Erythroblast (primary cell): Measurements from ENCODE around the gene THSD7A.

Source experiments
- DNase-seq, 2 experiments: peaks; one replicate each; lab custom pipeline; 2025; lab: John Stamatoyannopoulos, UW
- GATA1 ChIP-seq: IDR thresholded peaks from 2 replicates; pipeline ENCODE4 v1.6.1; 2011; ENCODE audit warnings: low read depth, mild to moderate bottlenecking, control low read depth, low read length, moderate library complexity
- POLR2A ChIP-seq: IDR thresholded peaks from 2 replicates; pipeline ENCODE4 v1.6.1; 2011; ENCODE audit warnings: mild to moderate bottlenecking, low read length

THSD7A gene

DNA sequence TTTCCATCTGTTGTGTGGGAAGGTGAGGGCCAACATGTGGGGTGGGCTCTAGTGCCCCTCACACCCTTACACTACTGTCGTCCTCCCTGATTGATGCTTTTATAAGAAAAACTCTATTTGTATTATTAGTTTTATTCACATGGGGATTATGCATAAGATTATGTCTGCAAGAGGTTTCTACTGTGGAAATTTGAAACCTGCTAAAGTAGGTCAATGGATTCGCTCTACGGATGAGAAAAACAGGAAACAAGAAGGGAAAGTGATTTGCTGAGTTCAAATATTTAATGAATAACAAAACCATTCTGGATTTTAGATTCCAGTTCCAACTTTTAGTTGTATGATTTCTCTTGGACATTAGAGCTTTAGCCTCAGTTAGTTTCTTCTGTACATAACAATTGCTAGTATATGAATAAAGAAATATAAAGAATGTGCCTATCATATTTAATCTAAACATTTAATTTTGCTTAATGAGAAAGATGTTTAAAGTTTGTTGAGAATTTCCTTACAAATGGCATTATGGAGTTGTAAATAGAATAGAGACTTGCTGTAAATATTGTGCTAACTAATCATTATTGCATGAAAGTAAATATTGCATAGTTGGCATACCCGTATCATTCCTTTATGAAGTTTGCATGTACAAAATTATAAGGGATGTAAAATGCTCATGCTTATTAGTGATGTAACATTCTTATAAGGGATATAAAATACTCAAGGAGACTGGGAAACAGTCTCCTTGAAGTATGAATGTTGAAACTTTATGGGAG lies 193.8 kb downstream of the THSD7A start:
- TF ChIP-seq GATA1 = no peak
- no peak for TF ChIP-seq POLR2A
- no peak for DNase-seq

- TF ChIP-seq POLR2A (no peak), GATA1 (no peak)
Measured at GRCh38 chr7:11636274-11636673, 195.7 kb downstream of the THSD7A start.

DNA sequence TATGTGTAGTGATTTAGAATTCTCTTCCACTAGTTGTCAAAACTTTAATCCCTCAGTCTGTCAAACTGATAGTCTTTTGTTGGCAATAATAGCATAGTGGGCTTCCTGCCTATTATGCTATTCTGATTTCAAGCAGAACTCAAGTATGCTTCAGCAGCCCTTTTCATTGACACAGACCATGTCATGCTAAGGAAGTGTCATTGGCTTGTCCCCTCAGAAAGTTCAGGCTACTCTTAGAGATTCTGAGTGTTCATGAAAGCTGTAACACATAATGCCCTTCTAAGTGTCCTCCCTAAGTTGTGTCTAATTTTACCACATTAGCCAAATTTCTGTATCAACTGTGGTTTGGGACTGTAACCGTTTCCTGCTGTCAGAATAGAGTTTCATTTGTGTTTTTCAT lies 198.7 kb downstream of the THSD7A start:
- DNase-seq = no peak
- TF ChIP-seq GATA1 (no peak), POLR2A (no peak)

More at GRCh38 chr7:11636274-11636673, 195.7 kb downstream of the THSD7A start:
- DNase-seq = no peak

DNA sequence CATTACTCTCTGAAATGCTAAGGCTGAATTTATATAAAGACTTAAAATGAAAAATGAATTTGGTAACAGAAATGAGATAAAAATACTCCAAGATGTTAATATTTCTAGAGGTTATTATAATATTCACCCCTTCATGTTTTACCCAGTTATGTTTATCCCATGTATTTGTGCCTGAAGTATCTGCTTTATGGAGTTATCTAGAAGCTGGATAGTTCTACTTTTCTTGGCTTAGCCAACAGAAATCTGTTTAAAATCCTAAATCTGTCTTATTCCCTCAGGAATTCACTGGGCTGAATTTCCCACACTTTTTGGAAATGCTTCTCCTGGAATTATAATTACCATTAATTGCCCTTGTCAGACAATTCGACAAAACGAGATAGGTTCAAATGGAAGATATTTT lies 201.6 kb downstream of the THSD7A start:
- no peak for TF ChIP-seq POLR2A
- no peak for TF ChIP-seq GATA1
- DNase-seq = no peak

DNA sequence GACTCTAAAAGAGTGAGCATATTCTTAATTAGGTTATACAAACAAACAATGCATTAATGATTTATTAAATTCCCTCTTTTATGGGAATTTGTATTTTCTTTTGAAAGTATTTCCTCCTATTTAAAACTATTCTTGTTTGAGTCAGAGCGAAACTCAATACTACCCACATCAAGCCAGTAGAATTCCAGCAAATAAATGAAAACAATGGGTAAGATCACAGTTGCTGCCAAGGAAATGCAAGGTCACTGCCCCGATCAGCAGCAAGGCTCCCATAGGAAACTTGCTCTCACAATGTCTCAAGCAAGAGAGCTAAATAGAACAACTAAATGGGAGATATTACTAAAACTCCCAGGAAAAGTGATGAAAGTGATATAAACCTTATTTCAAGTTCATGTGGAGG lies 206.3 kb downstream of the THSD7A start:
- DNase-seq = no peak
- TF ChIP-seq POLR2A (no peak), GATA1 (no peak)

- no peak for TF ChIP-seq POLR2A
- no peak for TF ChIP-seq GATA1
- DNase-seq = no peak
Measured at GRCh38 chr7:11623093-11623678, 208.8 kb downstream of the THSD7A start.

DNA sequence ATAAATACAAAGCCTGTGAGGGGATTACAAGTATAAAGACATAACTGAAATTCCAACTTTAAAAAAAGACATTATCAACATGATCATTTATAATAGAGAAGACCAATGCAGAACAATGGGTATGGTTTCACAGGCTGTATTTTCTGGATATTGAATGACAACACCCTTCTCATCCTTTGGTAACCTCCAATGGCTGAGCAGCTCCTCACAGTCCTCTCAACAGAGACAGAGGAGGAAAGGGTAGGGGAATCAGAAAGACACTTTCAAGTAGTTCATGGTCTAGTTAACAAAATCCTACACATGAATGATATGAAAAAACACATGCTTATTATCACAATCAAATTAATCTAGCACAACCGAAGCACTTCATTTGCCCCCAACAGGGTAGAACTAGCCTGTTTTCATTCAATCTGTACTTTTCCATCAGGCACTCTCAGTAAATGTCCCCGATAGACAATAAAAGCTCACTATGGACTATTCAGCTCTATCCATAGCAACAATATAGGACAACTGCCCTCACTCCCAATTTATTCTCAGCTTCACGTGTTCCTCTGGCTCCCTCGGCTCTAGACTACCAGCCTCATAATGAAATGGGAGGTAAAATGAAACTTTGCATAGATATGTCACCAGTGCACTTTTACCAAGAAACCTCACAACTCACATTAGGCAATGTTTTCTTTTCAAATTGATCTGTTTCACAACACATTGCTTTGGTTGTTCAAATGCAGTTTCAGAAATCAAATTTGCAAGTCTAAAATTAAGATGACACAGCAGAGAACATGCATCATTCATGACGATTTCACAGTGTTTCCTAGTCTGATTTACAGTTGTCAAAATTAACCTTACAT lies 211.4 kb downstream of the THSD7A start:
- DNase-seq = no peak
- TF ChIP-seq GATA1 = no peak

DNA sequence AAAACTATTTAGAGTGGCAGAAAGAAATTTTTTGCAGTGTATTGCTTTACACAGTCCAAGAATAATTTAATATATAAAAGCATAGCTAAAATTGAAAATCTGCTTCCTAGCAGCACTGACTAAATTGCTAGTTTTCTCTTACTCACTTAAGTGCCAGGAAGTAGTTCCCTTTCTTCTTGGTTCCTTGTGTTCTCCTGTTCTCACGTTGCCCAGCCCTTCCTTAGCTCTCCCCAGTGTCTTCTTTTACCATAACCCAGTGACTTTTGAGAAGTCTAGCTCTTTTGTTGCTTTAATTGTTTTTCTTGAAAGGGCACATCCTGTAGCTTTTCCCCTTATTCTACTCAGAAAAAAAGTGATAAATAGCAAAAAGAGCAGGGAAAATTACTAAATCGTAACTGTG lies 215.5 kb downstream of the THSD7A start:
- TF ChIP-seq POLR2A (no peak), GATA1 (no peak)
- DNase-seq = no peak

GRCh38 chr7:11615174-11615573 lies 216.8 kb downstream of the THSD7A start:
- DNase-seq = no peak
- TF ChIP-seq POLR2A (no peak), GATA1 (no peak)

DNA sequence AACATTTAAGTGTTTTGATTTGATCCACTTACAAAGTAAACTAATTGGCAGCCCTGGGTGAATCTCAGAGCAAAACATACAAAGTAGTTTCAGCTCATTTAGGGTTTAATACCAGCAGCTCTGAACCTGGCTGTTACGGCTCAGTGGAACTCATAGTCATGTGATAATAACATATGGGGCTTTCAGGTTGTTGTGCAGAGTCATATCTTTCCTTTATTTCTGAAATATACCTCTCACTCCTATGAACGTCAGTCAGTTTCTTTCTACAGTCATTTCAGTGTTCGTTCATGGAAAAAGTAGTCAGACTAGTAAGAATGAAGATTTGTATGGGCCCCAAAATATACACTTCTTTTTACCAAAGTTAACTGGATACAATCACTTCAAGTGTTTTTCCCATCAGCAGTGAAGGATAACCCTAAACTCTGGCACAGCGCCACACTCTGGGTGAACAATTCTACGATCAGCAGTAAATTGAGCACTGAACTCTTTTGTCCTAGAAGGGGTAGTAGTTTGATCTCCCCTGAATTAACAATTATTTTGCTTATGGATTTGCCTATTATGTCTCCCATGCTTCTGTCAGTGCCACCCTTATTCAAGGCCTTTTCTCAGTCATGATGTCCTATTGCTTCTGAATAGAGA lies 218.6 kb downstream of the THSD7A start:
- no peak for DNase-seq
- TF ChIP-seq POLR2A (no peak), GATA1 (no peak)

DNA sequence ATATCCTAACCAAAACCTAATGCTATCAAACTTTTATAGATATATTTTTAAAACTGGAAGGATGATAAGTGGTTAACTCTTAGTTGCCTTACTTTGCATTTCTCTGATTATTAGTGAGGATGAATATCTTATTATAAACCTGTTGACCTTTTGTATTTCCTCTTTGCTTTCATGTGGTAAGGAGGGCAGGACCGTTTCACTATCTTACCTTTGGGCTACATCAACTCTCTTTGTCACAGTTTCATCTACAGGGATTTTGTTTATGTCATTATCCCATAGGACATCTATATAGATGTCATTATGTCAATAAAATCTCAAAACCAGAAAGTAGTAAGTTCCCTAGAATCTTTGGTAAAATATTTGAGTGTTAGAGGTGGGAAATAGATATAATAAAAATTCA lies 219.3 kb downstream of the THSD7A start:
- DNase-seq = no peak

DNA sequence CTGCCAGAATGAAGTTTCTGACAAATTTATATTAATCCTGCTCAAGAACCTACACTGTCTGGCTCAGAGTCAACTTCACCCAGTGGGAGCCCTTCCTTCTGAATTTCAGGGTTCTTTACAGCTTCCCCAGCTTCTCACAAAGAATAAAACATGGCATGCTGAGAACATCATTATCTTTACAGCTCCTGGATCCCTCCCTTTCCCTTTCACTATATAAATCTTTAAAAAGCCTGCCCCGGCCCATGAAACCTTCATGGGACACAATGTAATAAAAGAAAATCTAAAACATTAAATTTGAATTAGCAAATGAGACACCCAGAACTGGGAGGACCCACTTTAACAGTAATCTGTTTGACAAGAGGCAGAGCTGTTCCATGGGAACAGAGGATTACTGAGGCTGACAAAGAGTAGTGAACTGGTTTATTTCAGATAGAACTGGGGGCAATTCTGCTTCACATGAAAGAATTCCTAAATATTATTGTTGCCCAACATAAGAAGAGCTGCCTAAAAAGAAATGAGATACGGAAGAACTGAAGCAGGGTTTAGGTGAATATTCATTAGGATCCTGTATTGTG lies 222.8 kb downstream of the THSD7A start:
- TF ChIP-seq GATA1 (no peak), POLR2A (no peak)
- DNase-seq = no peak

More for the DNA sequence above, 219.3 kb downstream of the THSD7A start:
- TF ChIP-seq POLR2A (no peak), GATA1 (no peak)

DNA sequence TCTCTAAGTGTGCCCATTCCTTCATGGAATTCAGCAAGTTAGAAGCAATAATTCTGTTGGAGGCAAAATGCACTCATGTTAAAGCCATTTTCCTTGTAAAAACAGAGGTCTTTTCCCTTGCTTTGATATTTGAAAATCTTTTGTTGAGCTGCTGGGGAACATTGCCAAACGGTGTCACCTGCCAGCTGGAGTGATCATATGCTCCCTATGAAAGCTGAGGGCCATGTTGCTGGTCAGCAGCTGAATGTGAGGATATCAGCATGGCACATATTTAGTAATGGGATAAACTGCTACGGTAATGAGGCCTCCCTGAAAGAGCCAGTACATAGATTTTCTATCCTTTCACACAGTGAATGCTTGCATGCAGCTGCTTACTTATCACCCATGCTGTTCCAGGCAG lies 224.3 kb downstream of the THSD7A start:
- DNase-seq = no peak
- TF ChIP-seq GATA1 (no peak), POLR2A (no peak)
